ENCODE measurements around the gene CD47.

DNA sequence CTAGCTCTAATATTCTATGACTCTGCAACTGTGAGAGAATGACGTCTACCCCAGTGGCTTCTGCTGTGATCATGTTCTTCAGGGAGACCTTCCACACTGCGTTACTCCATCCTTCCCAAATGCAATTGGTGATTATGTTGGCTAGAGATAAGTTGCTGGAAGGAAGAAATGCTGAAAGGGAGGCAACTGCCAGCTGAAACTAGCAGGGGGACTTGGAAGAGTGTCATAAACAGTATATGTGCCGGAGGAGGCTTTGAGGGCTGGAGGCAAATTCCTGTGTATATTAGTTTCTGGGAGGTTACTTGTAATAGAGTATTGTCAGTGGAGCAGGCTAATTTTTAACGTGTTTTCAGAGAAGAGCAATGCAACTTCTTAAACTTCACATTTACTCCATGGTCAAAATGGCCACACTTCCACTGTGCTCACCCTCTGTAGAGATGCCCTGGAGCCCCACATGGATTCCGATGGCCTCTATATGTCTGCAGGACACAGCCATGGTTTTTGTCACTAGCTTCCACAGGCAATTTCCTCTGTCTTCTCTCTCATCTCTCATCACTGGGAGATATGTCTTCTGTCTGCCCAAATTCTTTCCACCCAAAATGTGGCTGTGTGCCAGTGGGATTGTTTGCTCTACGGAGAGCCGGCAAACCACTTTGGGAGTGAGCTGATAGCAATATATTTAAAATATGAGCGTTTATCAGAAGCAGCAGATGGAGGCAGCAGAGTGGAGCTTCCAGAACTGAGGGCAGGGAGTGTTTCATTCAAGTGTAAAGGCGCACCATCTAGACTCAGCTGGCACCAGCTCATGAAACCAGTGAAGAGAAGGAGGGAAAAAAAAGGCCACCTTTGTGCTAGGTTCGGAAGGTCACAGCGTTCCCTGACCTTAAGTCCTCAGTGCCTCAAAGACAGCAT, 13.3 kb upstream of the CD47 start:
- TF ChIP-seq YY1 (IDR thresholded peaks at IDR 0.05; ENCODE audit: extremely low read depth, insufficient replicate concordance, low read depth, low read length) (no peak), CEBPB (IDR thresholded peaks at IDR 0.05; ENCODE audit: low read depth) (no peak), JUND (IDR thresholded peaks at IDR 0.05) (no peak), EGR1 (IDR thresholded peaks at IDR 0.05; ENCODE audit: low read depth) (no peak)
- TF ChIP-seq, protein P1, sequence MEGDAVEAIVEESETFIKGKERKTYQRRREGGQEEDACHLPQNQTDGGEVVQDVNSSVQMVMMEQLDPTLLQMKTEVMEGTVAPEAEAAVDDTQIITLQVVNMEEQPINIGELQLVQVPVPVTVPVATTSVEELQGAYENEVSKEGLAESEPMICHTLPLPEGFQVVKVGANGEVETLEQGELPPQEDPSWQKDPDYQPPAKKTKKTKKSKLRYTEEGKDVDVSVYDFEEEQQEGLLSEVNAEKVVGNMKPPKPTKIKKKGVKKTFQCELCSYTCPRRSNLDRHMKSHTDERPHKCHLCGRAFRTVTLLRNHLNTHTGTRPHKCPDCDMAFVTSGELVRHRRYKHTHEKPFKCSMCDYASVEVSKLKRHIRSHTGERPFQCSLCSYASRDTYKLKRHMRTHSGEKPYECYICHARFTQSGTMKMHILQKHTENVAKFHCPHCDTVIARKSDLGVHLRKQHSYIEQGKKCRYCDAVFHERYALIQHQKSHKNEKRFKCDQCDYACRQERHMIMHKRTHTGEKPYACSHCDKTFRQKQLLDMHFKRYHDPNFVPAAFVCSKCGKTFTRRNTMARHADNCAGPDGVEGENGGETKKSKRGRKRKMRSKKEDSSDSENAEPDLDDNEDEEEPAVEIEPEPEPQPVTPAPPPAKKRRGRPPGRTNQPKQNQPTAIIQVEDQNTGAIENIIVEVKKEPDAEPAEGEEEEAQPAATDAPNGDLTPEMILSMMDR (IDR thresholded peaks at IDR 0.05 in 2 of 3, conservative IDR thresholded peaks at IDR 0.05 in 1 of 3; ENCODE audit: borderline replicate concordance in 1 of 3, insufficient read depth in 1 of 3, low read depth in 2 of 3, low read length in 2 of 3) = no peak
- TF ChIP-seq, protein P2, sequence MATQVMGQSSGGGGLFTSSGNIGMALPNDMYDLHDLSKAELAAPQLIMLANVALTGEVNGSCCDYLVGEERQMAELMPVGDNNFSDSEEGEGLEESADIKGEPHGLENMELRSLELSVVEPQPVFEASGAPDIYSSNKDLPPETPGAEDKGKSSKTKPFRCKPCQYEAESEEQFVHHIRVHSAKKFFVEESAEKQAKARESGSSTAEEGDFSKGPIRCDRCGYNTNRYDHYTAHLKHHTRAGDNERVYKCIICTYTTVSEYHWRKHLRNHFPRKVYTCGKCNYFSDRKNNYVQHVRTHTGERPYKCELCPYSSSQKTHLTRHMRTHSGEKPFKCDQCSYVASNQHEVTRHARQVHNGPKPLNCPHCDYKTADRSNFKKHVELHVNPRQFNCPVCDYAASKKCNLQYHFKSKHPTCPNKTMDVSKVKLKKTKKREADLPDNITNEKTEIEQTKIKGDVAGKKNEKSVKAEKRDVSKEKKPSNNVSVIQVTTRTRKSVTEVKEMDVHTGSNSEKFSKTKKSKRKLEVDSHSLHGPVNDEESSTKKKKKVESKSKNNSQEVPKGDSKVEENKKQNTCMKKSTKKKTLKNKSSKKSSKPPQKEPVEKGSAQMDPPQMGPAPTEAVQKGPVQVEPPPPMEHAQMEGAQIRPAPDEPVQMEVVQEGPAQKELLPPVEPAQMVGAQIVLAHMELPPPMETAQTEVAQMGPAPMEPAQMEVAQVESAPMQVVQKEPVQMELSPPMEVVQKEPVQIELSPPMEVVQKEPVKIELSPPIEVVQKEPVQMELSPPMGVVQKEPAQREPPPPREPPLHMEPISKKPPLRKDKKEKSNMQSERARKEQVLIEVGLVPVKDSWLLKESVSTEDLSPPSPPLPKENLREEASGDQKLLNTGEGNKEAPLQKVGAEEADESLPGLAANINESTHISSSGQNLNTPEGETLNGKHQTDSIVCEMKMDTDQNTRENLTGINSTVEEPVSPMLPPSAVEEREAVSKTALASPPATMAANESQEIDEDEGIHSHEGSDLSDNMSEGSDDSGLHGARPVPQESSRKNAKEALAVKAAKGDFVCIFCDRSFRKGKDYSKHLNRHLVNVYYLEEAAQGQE (IDR thresholded peaks at IDR 0.05; ENCODE audit: low read depth) = no peak
